ENCODE measurements around the gene ARMC8. TPM values are rescaled to one million over a fixed set of nuclear protein-coding genes. Genes with fewer than 3 reads are reported as not detected.

The ARMC8 gene
- total and polyA plus RNA-seq, 8 donors: 7.6 to 21.1 (median 16.9) TPM

DNA sequence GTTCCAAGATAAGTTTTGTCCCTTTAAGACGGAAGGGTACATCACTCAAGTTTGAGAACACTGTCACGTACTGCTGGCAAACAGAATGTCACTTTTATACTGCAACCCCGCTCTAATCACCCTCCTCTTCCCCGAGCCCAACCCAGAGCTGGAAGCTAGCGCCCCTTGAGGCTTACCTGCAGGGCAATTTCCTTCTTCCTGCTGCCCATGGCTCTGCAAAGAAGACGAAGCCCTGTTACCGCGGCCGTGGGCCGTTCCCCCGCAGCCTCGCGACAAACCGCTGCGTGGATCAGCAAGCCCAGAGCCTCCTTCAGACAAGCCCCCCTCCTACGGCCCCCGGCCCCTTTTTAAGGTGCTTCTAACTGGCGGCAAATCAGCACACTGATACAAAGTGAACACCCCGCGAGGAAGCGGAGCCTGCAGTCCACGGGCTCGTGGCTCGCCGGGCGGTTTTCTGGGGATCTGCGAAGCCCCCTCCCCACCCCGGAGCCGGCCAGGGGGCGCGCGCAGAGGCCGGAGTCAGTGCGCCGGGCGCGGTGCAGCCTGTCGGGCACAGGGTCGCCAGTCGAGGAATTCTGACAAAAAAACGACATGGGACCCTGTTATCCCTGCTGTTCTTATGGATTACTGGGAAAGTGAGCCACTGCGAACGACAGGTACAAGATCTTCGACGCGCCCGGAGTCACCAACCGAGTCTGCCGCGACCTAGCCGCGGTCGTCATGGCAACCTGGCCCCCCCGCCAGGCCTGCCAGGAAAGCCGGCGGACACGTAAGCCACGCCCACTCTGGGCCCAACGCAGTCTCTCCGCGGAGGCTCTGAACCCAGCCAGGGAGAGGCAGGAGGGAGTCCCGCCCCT is 142.3 kb downstream of the ARMC8 start, which contains the start of gene NME9:
Gene NME9, minus strand, starts transcription at position 725 of the 857 bp plus-strand sequence. Its CDS starts 516 bp downstream, at position 209.
- Histone ChIP-seq H3K27me3 (no peaks in the 10 kb centered on the region), H3K36me3 (no peaks in the 10 kb centered on the region), H3K27ac (peak within 1 kb of the TSS; percentile 77 to 87 (median 80)), H3K4me1 (peaks cover 0 to 10% (median 7%) of the 10 kb centered on the region in 3 donors), H3K4me3 (peak within 1 kb of the TSS; percentile 61 to 70 (median 66)), H3K9me3 (no peaks in the 10 kb centered on the region)
- no peak for FAIRE-seq
- ATAC-seq: peak; percentile 92 to 97 (median 94)
- DNase-seq: peak; percentile 90 to 96 (median 92)
- TF ChIP-seq, protein P1, sequence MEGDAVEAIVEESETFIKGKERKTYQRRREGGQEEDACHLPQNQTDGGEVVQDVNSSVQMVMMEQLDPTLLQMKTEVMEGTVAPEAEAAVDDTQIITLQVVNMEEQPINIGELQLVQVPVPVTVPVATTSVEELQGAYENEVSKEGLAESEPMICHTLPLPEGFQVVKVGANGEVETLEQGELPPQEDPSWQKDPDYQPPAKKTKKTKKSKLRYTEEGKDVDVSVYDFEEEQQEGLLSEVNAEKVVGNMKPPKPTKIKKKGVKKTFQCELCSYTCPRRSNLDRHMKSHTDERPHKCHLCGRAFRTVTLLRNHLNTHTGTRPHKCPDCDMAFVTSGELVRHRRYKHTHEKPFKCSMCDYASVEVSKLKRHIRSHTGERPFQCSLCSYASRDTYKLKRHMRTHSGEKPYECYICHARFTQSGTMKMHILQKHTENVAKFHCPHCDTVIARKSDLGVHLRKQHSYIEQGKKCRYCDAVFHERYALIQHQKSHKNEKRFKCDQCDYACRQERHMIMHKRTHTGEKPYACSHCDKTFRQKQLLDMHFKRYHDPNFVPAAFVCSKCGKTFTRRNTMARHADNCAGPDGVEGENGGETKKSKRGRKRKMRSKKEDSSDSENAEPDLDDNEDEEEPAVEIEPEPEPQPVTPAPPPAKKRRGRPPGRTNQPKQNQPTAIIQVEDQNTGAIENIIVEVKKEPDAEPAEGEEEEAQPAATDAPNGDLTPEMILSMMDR (IDR thresholded peaks at IDR 0.05): peak; percentile 45 to 54 (median 52)
- 0 to 1% methylated on average over 62 of the region's 62 CpGs for WGBS, 2 donors
- intact Hi-C loops (cut with DNase I): no loop called here

DNA sequence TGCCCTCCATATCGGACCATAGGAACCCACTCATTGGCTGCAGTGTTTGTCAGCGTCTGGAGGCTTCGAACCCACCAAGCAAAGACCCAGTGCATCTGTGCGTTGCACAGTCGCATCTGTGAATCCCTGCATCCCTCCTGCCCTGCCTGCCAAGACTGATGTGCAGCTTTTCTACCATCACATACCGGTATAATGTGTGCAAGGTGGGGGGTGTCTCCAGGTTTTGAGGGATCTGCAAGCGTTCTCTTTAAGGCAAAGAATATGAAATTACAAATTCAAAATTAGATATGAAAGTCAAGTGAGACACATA is 142.8 kb downstream of the ARMC8 start:
- Histone ChIP-seq H3K4me3 (peak overlapping the region in 3 of 4 donors; percentile 61 to 70 (median 66)), H3K36me3 (no peaks in the 10 kb centered on the region), H3K4me1 (peaks cover 2 to 13% (median 12%) of the 10 kb centered on the region in 3 donors), H3K27me3 (no peaks in the 10 kb centered on the region), H3K9me3 (no peaks in the 10 kb centered on the region), H3K27ac (peak overlapping the region in 3 of 4 donors; percentile 77 to 87 (median 80))
- ATAC-seq: no peak
- TF ChIP-seq, protein P1 (IDR thresholded peaks at IDR 0.05): no peak
- WGBS, 2 donors: 6 to 9% methylated on average over 7 of the region's 7 CpGs
- intact Hi-C loops (cut with DNase I): no loop called here
- no peak for DNase-seq
- FAIRE-seq: no peak

DNA sequence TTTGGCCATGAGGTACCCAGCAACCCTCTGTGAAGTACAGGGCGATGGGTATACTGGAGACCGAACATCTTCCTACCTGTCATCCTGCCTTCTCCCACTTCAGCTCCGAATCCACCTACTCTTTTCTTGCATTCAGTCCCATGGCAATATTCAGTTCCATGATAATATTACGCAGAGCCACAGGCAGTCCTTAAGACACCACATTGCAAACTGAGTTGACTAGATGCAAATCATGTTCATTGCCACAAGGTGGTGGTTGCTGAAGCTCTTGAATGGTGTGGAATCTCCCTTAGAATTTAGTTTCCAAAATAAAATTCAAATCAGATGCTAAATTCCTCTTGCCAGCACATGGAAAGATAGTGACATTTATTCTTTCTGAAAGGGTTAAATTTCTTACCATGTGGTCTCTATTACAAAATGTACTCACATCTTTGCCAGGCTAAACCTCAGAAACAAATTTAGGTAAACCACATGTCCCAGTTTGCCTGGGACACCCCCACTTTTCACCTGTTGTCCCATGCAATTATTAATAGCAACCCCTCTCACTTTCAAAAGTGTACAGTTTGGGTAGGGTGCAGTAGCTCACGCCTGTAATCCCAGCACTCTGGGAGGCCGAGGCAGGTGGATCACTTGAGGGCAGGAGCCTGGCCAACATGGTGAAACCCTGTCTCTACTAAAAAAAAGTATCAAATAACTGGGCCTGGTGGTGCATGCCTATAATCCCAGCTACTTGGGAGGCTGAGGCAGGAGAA is 144.2 kb downstream of the ARMC8 start:
- FAIRE-seq (no peak), ATAC-seq (no peak), DNase-seq (no peak)
- intact Hi-C loops (cut with DNase I): no loop called here
- Histone ChIP-seq H3K9me3 (no peaks in the 10 kb centered on the region), H3K4me1 (peaks cover 5 to 15% (median 12%) of the 10 kb centered on the region in 3 donors), H3K27ac (no peak overlapping the region), H3K27me3 (no peaks in the 10 kb centered on the region), H3K4me3 (no peak overlapping the region), H3K36me3 (no peaks in the 10 kb centered on the region)
- TF ChIP-seq, protein P1 (IDR thresholded peaks at IDR 0.05): no peak
- WGBS, 2 donors: 84% methylated on average over 6 of the region's 6 CpGs

DNA sequence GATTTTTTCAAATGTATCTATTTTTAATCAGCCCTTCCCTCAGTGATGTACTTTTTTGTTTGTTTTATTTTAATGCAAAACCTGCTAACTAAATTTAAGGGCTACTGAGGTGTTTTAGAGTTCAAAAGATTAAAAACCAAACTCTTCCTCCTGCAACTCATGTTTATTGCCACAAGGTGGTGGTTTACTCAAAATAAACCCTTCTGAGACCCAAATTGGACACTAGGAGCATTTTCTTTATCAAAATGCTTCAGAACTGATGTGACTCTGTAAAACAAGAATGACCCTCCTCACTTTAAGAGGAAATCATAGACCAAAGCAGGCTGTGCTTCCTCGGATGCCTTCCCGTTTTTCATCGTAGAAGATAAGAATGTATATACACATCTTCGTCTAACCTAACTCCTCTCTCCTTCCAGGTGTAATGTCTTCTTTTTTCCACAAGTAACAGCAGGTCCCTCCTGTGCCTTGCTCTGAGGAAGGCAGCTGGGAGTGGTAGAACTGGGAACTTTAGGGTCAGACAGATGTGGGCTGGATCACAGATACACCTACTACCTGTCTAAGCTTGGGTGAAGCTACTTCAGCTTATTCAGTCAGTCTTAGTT is 145.5 kb downstream of the ARMC8 start:
- no peaks in the 10 kb centered on the region for H3K9me3 ChIP-seq
- intact Hi-C loops (cut with DNase I): no loop called here
- no peak for FAIRE-seq

More for the DNA sequence above, 145.5 kb downstream of the ARMC8 start:
- TF ChIP-seq, protein P1 (IDR thresholded peaks at IDR 0.05): peak; percentile 21 to 56 (median 52)
- H3K27me3 ChIP-seq: no peaks in the 10 kb centered on the region
- no peaks in the 10 kb centered on the region for H3K36me3 ChIP-seq
- H3K4me3 ChIP-seq: no peak overlapping the region
- H3K4me1 ChIP-seq: peaks cover 5 to 15% (median 12%) of the 10 kb centered on the region in 3 donors
- no peak overlapping the region for H3K27ac ChIP-seq
- DNase-seq: no peak
- peak in 1 of 4 donors; percentile 18 for ATAC-seq
- 17 to 19% methylated on average over 4 of the region's 4 CpGs for WGBS, 2 donors
